Vagina (tissue), 2 donors: ENCODE results near the gene ZNF878. TPM values are rescaled to one million over a fixed set of nuclear protein-coding genes. Genes with fewer than 3 reads are reported as not detected.
A peak's percentile ranks its signal among the peaks of the same experiment; 100 is the strongest.

Experiments
- DNase-seq, 2 donors: peaks; one replicate each; pipeline ENCODE4 v3.0.0-alpha.2; 2017; ENCODE audit errors: extremely low spot score in 2 of 2
- H3K27ac ChIP-seq: fragments of 200-600 bp; sonication (generic); one replicate; pipeline ENCODE4 v1.5.1; 2019
- H3K27me3 ChIP-seq: fragments of 200-600 bp; sonication (generic); one replicate; pipeline ENCODE4 v1.5.1; 2019
- H3K36me3 ChIP-seq, 2 donors: fragments of 200-600 bp; sonication (generic); one replicate each; pipeline ENCODE4 v1.5.1; 2017 to 2019
- H3K4me1 ChIP-seq: fragments of 200-600 bp; sonication (generic); one replicate; pipeline ENCODE4 v1.5.1; 2019
- H3K4me3 ChIP-seq, 2 donors: fragments of 200-600 bp; sonication (generic); 1 replicate in 1 of 2; 2 replicates in 1 of 2; pipeline ENCODE4 v1.5.1; 2016 to 2019
- H3K9me3 ChIP-seq: fragments of 200-600 bp; sonication (generic); one replicate; pipeline ENCODE4 v1.5.1; 2019
- CTCF ChIP-seq, 3 experiments: fragments of 450-650 bp in 2 of 3; fragments of 200-600 bp in 1 of 3; sonication (generic) in 1 of 3; IDR thresholded peaks; one replicate each; pipeline ENCODE4 v1.5.1; 2017 to 2019; ENCODE audit warnings: antibody characterized with exemption in 3 of 3, mild to moderate bottlenecking in 2 of 3, moderate library complexity in 2 of 3
- POLR2A ChIP-seq, 2 donors: fragments of 450-650 bp; IDR thresholded peaks; one replicate each; pipeline ENCODE4 v1.6.1; 2017; ENCODE audit warnings: antibody characterized with exemption in 2 of 2, mild to moderate bottlenecking in 2 of 2, moderate library complexity in 2 of 2
- POLR2AphosphoS5 ChIP-seq, 2 donors: sonication (generic); formaldehyde crosslinking; IDR thresholded peaks; one replicate each; pipeline ENCODE4 v1.9.0; 2017; ENCODE audit warnings: antibody characterized with exemption in 2 of 2, mild to moderate bottlenecking in 2 of 2, low read depth in 1 of 2; ENCODE audit not compliant: insufficient read depth in 1 of 2
- intact Hi-C: fragments of 100-400 bp; cut with DNase I; formaldehyde crosslinking; loops from one replicate; pipeline ENCODE4 v1.15.1; 2023
- total RNA-seq: library from RNA; depleted of rRNA; stranded (reverse); fragments of >200 nt; gene quantifications from one replicate; pipeline ENCODE4 v1.2.3, GENCODE V29; 2016

The ZNF878 gene
- total RNA-seq, 1 donor from 2014 or later, result 0.49 TPM

DNA sequence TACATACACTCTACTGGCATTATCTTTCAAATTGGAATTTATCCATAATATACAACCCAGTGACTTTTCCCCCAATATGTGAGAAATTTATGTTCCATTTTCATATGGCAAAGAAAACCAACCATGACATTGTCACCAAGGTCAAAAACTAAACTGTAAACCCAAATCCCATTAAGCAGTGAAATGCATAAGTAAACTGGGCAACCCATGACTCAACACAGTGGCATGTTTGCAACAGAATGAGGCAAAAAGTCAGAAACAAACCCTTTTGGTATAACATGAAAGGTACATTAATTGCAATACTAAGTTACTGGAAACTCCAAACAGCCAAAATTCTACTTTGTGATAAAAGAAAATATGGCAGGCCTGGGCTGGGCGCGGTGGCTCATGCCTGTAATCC, 4.9 kb downstream of the ZNF878 start:
- intact Hi-C loops, result no loop called here
- no peak overlapping the region for H3K4me3 ChIP-seq
- TF ChIP-seq POLR2AphosphoS5 (IDR thresholded peaks at IDR 0.05; ENCODE audit: insufficient read depth in 1 of 2, low read depth in 1 of 2), result no peak
- TF ChIP-seq POLR2A (IDR thresholded peaks at IDR 0.05), result no peak
- TF ChIP-seq CTCF (IDR thresholded peaks at IDR 0.05), result no peak

GRCh38 chr19:12043752-12044422, 8.9 kb downstream of the ZNF878 start:
- Histone ChIP-seq H3K27ac (no peak overlapping the region), H3K4me3 (no peak overlapping the region), H3K4me1 (no peaks in the 10 kb centered on the region), H3K9me3 (no peaks in the 10 kb centered on the region), H3K27me3 (no peaks in the 10 kb centered on the region), H3K36me3 (peaks cover 0 to 6% of the 10 kb centered on the region in 2 donors)
- no peak for DNase-seq
- TF ChIP-seq POLR2AphosphoS5 (IDR thresholded peaks at IDR 0.05; ENCODE audit: insufficient read depth in 1 of 2, low read depth in 1 of 2) (no peak), POLR2A (IDR thresholded peaks at IDR 0.05) (no peak), CTCF (IDR thresholded peaks at IDR 0.05) (no peak)
- intact Hi-C loops, result no loop called here

More for the DNA sequence above, 4.9 kb downstream of the ZNF878 start:
- Histone ChIP-seq H3K36me3 (peaks cover 0 to 6% of the 10 kb centered on the region in 2 donors), H3K9me3 (no peaks in the 10 kb centered on the region), H3K27me3 (no peaks in the 10 kb centered on the region), H3K4me1 (peaks cover 11% of the 10 kb centered on the region), H3K27ac (no peak overlapping the region)
- no peak for DNase-seq

- no peaks in the 10 kb centered on the region for H3K27me3 ChIP-seq
- no peaks in the 10 kb centered on the region for H3K9me3 ChIP-seq
- peaks cover 0 to 6% of the 10 kb centered on the region in 2 donors for H3K36me3 ChIP-seq
- H3K4me3 ChIP-seq, result no peak overlapping the region
- no peaks in the 10 kb centered on the region for H3K4me1 ChIP-seq
- no peak overlapping the region for H3K27ac ChIP-seq
- no peak for DNase-seq
- intact Hi-C loops, result no loop called here
- TF ChIP-seq CTCF (IDR thresholded peaks at IDR 0.05) (no peak), POLR2AphosphoS5 (IDR thresholded peaks at IDR 0.05; ENCODE audit: insufficient read depth in 1 of 2, low read depth in 1 of 2) (no peak), POLR2A (IDR thresholded peaks at IDR 0.05) (no peak)
Measured at GRCh38 chr19:12042893-12043292, 9.9 kb downstream of the ZNF878 start.

GRCh38 chr19:12035220-12036172, 17.3 kb downstream of the ZNF878 start, which contains the start of gene ZNF433:
Gene ZNF433 (minus strand): TSS chr19:12035679. CDS start chr19:12035539, 140 bp downstream.
- TF ChIP-seq POLR2AphosphoS5 (IDR thresholded peaks at IDR 0.05; ENCODE audit: insufficient read depth in 1 of 2, low read depth in 1 of 2), result peak; percentile 89
- peak in 1 of 2 donors; percentile 29 for TF ChIP-seq POLR2A (IDR thresholded peaks at IDR 0.05)
- TF ChIP-seq CTCF (IDR thresholded peaks at IDR 0.05), result no peak
- intact Hi-C loops, result no loop called here
- peak within 1 kb of the TSS; percentile 83 to 96 for H3K4me3 ChIP-seq
- no peaks in the 10 kb centered on the region for H3K27me3 ChIP-seq
- peaks cover 30% of the 10 kb centered on the region for H3K4me1 ChIP-seq
- peak in 1 of 2 donors; percentile 94 for DNase-seq
- H3K27ac ChIP-seq, result peak within 1 kb of the TSS; percentile 86
- H3K9me3 ChIP-seq, result no peaks in the 10 kb centered on the region
- H3K36me3 ChIP-seq, result no peaks in the 10 kb centered on the region
